Endothelial cell of umbilical vein (primary cell): Measurements from ENCODE around the gene BABAM2. TPM values are rescaled to one million over a fixed set of nuclear protein-coding genes. Genes with fewer than 3 reads are reported as not detected.

Experiments used
- BruUV-seq: library from RNA; stranded (reverse); fragments of 400-500 nt; replicated peaks from 2 replicates; lab custom pipeline; 2021; lab: Mats Ljungman, UMichigan
- CTCF ChIA-PET: fragments of 300-600, 350-600 bp; sonication (Branson Sonifier 250); formaldehyde crosslinking; loops from one replicate; lab custom pipeline; 2021; ENCODE audit warnings: antibody characterized with exemption, inconsistent platforms; lab: Charles Lee
- POLR2A ChIA-PET: fragments of 300-600, 350-600 bp; sonication (Branson Sonifier 250); formaldehyde crosslinking; loops from one replicate; lab custom pipeline; 2021; ENCODE audit warnings: antibody characterized with exemption, inconsistent platforms; lab: Charles Lee
- DNase-seq: peaks from one replicate; pipeline ENCODE4 v3.0.0-alpha.2; 2011; ENCODE audit warnings: low read depth, low spot score
- FAIRE-seq: peaks from 2 replicates; lab custom pipeline; 2011; peaks lifted over from hg19 to GRCh38; lab: Jason Lieb, UNC
- H2AFZ ChIP-seq: 2 replicates; pipeline ENCODE4 v1.6.0; 2012; ENCODE audit warnings: low read depth, low read length, control low read depth, inconsistent platforms
- H3K27ac ChIP-seq: 2 replicates; pipeline ENCODE4 v1.5.1; 2011; ENCODE audit warnings: low read depth, mild to moderate bottlenecking, control low read depth, low read length, moderate library complexity; ENCODE audit not compliant: insufficient read depth
- H3K27me3 ChIP-seq, 2 experiments: 2 replicates each; pipeline versions ENCODE4 v1.6.0 to v1.6.1; 2011; ENCODE audit warnings: low read length in 2 of 2, mixed read lengths in 1 of 2; ENCODE audit not compliant: control insufficient read depth in 2 of 2, insufficient read depth in 2 of 2
- H3K36me3 ChIP-seq, 2 experiments: 2 replicates in 1 of 2; 3 replicates in 1 of 2; pipeline ENCODE4 v1.5.1; 2011; ENCODE audit warnings: low read length in 2 of 2, mild to moderate bottlenecking in 1 of 2, moderate library complexity in 1 of 2; ENCODE audit not compliant: control insufficient read depth in 2 of 2, insufficient read depth in 2 of 2; ENCODE audit errors: extremely low read depth in 1 of 2
- H3K4me1 ChIP-seq: 3 replicates; pipeline ENCODE4 v1.5.1; 2011; ENCODE audit warnings: mild to moderate bottlenecking, low read length; ENCODE audit not compliant: control insufficient read depth, insufficient read depth; ENCODE audit errors: extremely low read depth
- H3K4me2 ChIP-seq: 2 replicates; pipeline ENCODE4 v1.6.1; 2011; ENCODE audit warnings: low read length, control low read depth, mixed read lengths; ENCODE audit not compliant: insufficient read depth
- H3K4me3 ChIP-seq, 3 experiments: fragments of 200-600 bp in 1 of 3; sonication (generic), shearing (Covaris generic) in 1 of 3; replicated peaks in 1 of 3; 2 replicates each; pipeline ENCODE4 v1.5.1; 2011 to 2016; ENCODE audit warnings: control low read depth in 3 of 3, low read length in 3 of 3, mild to moderate bottlenecking in 2 of 3, inconsistent platforms in 1 of 3, low read depth in 1 of 3, moderate library complexity in 1 of 3; ENCODE audit not compliant: insufficient read depth in 1 of 3
- H3K79me2 ChIP-seq: 2 replicates; pipeline ENCODE4 v1.6.0; 2012; ENCODE audit warnings: low read length, inconsistent platforms; ENCODE audit not compliant: control insufficient read depth, insufficient read depth
- H3K9ac ChIP-seq: replicated peaks from 2 replicates; pipeline ENCODE3; 2011; ENCODE audit warnings: low read length, control low read depth; ENCODE audit not compliant: insufficient read depth; ENCODE audit errors: extremely low read depth
- H3K9me1 ChIP-seq: replicated peaks from 3 replicates; pipeline ENCODE4 v1.6.0; 2011; ENCODE audit warnings: mild to moderate bottlenecking, low read length; ENCODE audit not compliant: control insufficient read depth, insufficient read depth; ENCODE audit errors: extremely low read depth
- H3K9me3 ChIP-seq: replicated peaks from 2 replicates; pipeline ENCODE4 v1.5.1; 2012; ENCODE audit warnings: low read length, inconsistent platforms; ENCODE audit not compliant: control insufficient read depth, insufficient read depth
- H4K20me1 ChIP-seq: replicated peaks from 2 replicates; pipeline ENCODE3; 2011; ENCODE audit warnings: mild to moderate bottlenecking, low read length; ENCODE audit not compliant: control insufficient read depth, insufficient read depth; ENCODE audit errors: extremely low read depth
- CTCF ChIP-seq, 2 donors: IDR thresholded peaks; 1 replicate in 1 of 2; 2 replicates in 1 of 2; pipeline ENCODE4 v1.5.1; 2011; ENCODE audit warnings: low read length in 2 of 2, mild to moderate bottlenecking in 2 of 2, moderate library complexity in 2 of 2, control low read depth in 1 of 2, inconsistent platforms in 1 of 2, low read depth in 1 of 2; ENCODE audit not compliant: insufficient read depth in 1 of 2; ENCODE audit errors: extremely low read depth in 1 of 2
- EZH2 ChIP-seq: IDR thresholded peaks from 2 replicates; pipeline ENCODE4 v1.6.1; 2012; ENCODE audit warnings: borderline replicate concordance, low read depth, mild to moderate bottlenecking, moderate library complexity, low read length, inconsistent platforms; ENCODE audit not compliant: severe bottlenecking
- FOS ChIP-seq: IDR thresholded peaks from 2 replicates; pipeline ENCODE4 v1.6.1; 2011; ENCODE audit warnings: mild to moderate bottlenecking, low read length, moderate library complexity, borderline replicate concordance; ENCODE audit not compliant: insufficient read depth
- GATA2 ChIP-seq: IDR thresholded peaks from 2 replicates; pipeline ENCODE4 v1.7.0; 2011; ENCODE audit warnings: low read depth, mild to moderate bottlenecking, moderate library complexity, mixed read lengths, low read length; ENCODE audit not compliant: insufficient read length, insufficient read depth
- JUN ChIP-seq: IDR thresholded peaks from 2 replicates; pipeline ENCODE4 v1.6.1; 2011; ENCODE audit warnings: borderline replicate concordance, low read depth; ENCODE audit not compliant: insufficient read length, insufficient read depth
- MAX ChIP-seq: IDR thresholded peaks from 2 replicates; pipeline ENCODE4 v1.6.1; 2011; ENCODE audit not compliant: insufficient read depth, insufficient read length
- MYC ChIP-seq: IDR thresholded peaks from one replicate; pipeline ENCODE4 v1.6.1; 2011; ENCODE audit warnings: mild to moderate bottlenecking, low read depth, low read length
- POLR2A ChIP-seq: IDR thresholded peaks from 2 replicates; pipeline ENCODE4 v1.6.1; 2012; ENCODE audit warnings: low read depth, mild to moderate bottlenecking, control low read depth, low read length
- POLR2AphosphoS5 ChIP-seq: IDR thresholded peaks from 2 replicates; pipeline ENCODE4 v1.6.1; 2012; ENCODE audit warnings: low read depth, mild to moderate bottlenecking, control low read depth, low read length, moderate library complexity; ENCODE audit not compliant: insufficient read depth
- dilution Hi-C: fragments of 300-500 bp; cut with MboI; formaldehyde crosslinking; loops from one replicate; pipeline ENCODE4 v1.15.0; 2019; ENCODE audit warnings: low sequenced_read_pairs; ENCODE audit not compliant: extremely low pct_ligation_motif_present
- intact Hi-C: fragments of 100-400 bp; cut with micrococcal nuclease; formaldehyde crosslinking; loops from one replicate; pipeline ENCODE4 v1.10.0; 2022
- polyA plus RNA-seq, 4 experiments: library from polyadenylated mRNA; depleted of rRNA in 3 of 4; stranded (reverse) in 3 of 4; unstranded in 1 of 4; fragments of >200 nt; gene quantifications; 2 replicates each; pipeline versions ENCODE4 v1.2.1 to v1.2.3, GENCODE V29; 2011 to 2012; ENCODE audit warnings: missing spikeins in 1 of 4
- total RNA-seq: library from RNA; stranded (reverse); gene quantifications from 2 replicates; pipeline ENCODE4 v1.2.3, GENCODE V29; 2021

The BABAM2 gene
- total and polyA plus RNA-seq, 2 donors (not counting 3 experiments of a cell fraction or from before 2014, with no cell fraction given), result 19.9 to 27.6 TPM

- POLR2A ChIA-PET, result no interaction called here
- DNase-seq (no peak), FAIRE-seq (no peak)
- Histone ChIP-seq H3K9ac (no peak overlapping the region), H3K4me3 (no peak overlapping the region), H3K9me3 (no peaks in the 10 kb centered on the region), H3K4me2 (no peak overlapping the region), H3K79me2 (no peaks in the 10 kb centered on the region), H3K36me3 (no peaks in the 10 kb centered on the region), H4K20me1 (no peaks in the 10 kb centered on the region), H3K4me1 (peaks cover 14% of the 10 kb centered on the region), H2AFZ (no peak overlapping the region), H3K9me1 (no peaks in the 10 kb centered on the region), H3K27ac (no peak overlapping the region), H3K27me3 (no peaks in the 10 kb centered on the region)
- dilution Hi-C loops, result no loop called here
- TF ChIP-seq JUN, result no peak
- no peak for TF ChIP-seq POLR2A
- TF ChIP-seq EZH2, result no peak
- TF ChIP-seq MAX, result no peak
- TF ChIP-seq CTCF (IDR thresholded peaks at IDR 0.05; ENCODE audit: extremely low read depth in 1 of 2, insufficient read depth in 1 of 2, low read depth in 1 of 2, low read length in 2 of 2), result no peak
- no peak for TF ChIP-seq GATA2
- no peak for TF ChIP-seq POLR2AphosphoS5
- no peak for TF ChIP-seq MYC
- TF ChIP-seq FOS, result no peak
- CTCF ChIA-PET, result interaction anchor here (1.0 kb wide), 1 partner anchor 201 kb away, joined by 3 read pairs; no protein-coding TSS in a partner anchor
- intact Hi-C loops, result no loop called here
- BruUV-seq, result no TSS peak
Observed at GRCh38 chr2:28280619-28281018, 390.1 kb downstream of the BABAM2 start.
